Stimulated activated CD8-positive, alpha-beta memory T cell treated with anti-CD3 and anti-CD28 coated beads, Interleukin-4, amount 100 ng/mL, for 48 hours (primary cell): Measurements from ENCODE around the gene CUL4B.
"Not testable (repeated sequence)": the region's sequence is repeated elsewhere in the genome, so short reads cannot be mapped to it uniquely, and the experiment has no call there.

Source experiments
- DNase-seq: peaks from one replicate; pipeline ENCODE4 v3.0.0-alpha.2; 2020

Gene CUL4B

GRCh38 chrX:120560842-120561633 is at the start of gene CUL4B:
Gene CUL4B, minus strand, starts transcription at chrX:120560962. Its CDS starts 324 bp downstream, at chrX:120560638.
- peak; percentile 89 for DNase-seq

GRCh38 chrX:120604361-120604782 is 43.6 kb upstream of the CUL4B start:
- peak; percentile 29 for DNase-seq

- peak; percentile 78 for DNase-seq
These were observed 43.1 kb upstream of the CUL4B start, which contains the start of gene MCTS1 for GRCh38 chrX:120603707-120604360. Gene MCTS1, plus strand, starts transcription at chrX:120604101. Its CDS starts 136 bp downstream, at chrX:120604237.

- DNase-seq, result no peak
These were observed 24.9 kb upstream of the CUL4B start for GRCh38 chrX:120585702-120586101.

GRCh38 chrX:120575379-120576114 is 14.8 kb upstream of the CUL4B start:
- DNase-seq, result no peak

- not testable (repeated sequence) for DNase-seq
These were observed 13.0 kb upstream of the CUL4B start for GRCh38 chrX:120573806-120574205.

- DNase-seq, result no peak
These were observed 9.3 kb upstream of the CUL4B start for GRCh38 chrX:120570011-120570600.

GRCh38 chrX:120568609-120569008 is 7.8 kb upstream of the CUL4B start:
- no peak for DNase-seq

- DNase-seq, result no peak
These were observed 7.3 kb upstream of the CUL4B start for GRCh38 chrX:120568035-120568434.

- no peak for DNase-seq
These were observed 6.1 kb upstream of the CUL4B start for GRCh38 chrX:120566817-120567216.

GRCh38 chrX:120564925-120565324 is 4.2 kb upstream of the CUL4B start:
- no peak for DNase-seq

- no peak for DNase-seq
These were observed 1.8 kb upstream of the CUL4B start for GRCh38 chrX:120562569-120562926.

- no peak for DNase-seq
These were observed 1.1 kb upstream of the CUL4B start for GRCh38 chrX:120561634-120562568.

- peak; percentile 48 for DNase-seq
These were observed 339 bp downstream of the CUL4B start for GRCh38 chrX:120560405-120560841.

GRCh38 chrX:120559804-120560203 is 958 bp downstream of the CUL4B start:
- no peak for DNase-seq

- no peak for DNase-seq
These were observed 4.5 kb downstream of the CUL4B start for GRCh38 chrX:120556251-120556650.

- DNase-seq, result no peak
These were observed 11.0 kb downstream of the CUL4B start for GRCh38 chrX:120549483-120550452.

- DNase-seq, result no peak
These were observed 24.7 kb downstream of the CUL4B start for GRCh38 chrX:120536061-120536460.

- no peak for DNase-seq
These were observed 26.2 kb downstream of the CUL4B start for GRCh38 chrX:120534413-120535205.

GRCh38 chrX:120522820-120523219 is 37.9 kb downstream of the CUL4B start:
- DNase-seq, result no peak
